Epithelial cell of proximal tubule (primary cell): Measurements from ENCODE around the gene HNRNPAB. TPM values are rescaled to one million over a fixed set of nuclear protein-coding genes. Genes with fewer than 3 reads are reported as not detected.
"Not testable (repeated sequence)": the region's sequence is repeated elsewhere in the genome, so short reads cannot be mapped to it uniquely, and the experiment has no call there.

Experiments used
- DNase-seq: peaks from one replicate; pipeline ENCODE4 v3.0.0-alpha.2; 2011; ENCODE audit warnings: low read depth
- H3K4me3 ChIP-seq: 2 replicates; pipeline ENCODE4 v1.5.1; 2011; ENCODE audit warnings: low read depth, mild to moderate bottlenecking, low read length
- total RNA-seq: library from RNA; depleted of rRNA; stranded (reverse); fragments of >200 nt; gene quantifications from 2 replicates; pipeline ENCODE4 v1.2.3, GENCODE V29; 2015
- TF ChIP-seq, protein P1 (sequence below): conservative IDR thresholded peaks from 2 replicates; pipeline ENCODE4 v1.5.1; 2012; ENCODE audit warnings: low read depth, mild to moderate bottlenecking, low read length

HNRNPAB gene
- total RNA-seq, 1 donor from 2014 or later, result 189 TPM

DNA sequence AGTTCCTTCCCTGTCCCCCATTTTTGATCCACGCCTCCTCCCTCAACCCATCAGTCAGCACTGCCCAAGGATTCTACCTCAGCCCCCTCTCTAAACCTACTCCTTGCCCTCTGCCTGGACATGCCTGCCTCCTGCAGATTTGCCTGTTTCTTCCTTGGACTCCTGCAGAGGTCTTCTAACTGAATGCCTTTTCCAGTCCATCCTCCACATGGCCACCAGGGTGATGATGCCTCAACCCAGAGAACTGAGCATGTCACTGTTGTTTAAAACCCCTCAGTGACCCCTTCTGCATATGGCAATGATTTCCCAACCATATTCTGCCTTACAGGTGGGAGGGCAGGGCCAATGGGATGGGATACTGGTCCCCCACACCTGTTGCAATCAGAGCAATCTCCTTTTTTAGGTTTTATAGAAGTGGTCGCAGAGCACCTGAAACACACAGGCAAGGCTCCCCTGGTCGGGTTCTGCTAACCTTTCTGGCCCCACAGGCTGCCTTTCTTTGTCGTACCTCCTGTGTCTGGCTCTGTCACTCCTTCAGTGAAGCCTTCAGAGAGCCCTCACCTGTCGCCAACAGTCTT, 19.0 kb downstream of the HNRNPAB start:
- no peak overlapping the region for H3K4me3 ChIP-seq
- TF ChIP-seq, protein P1, sequence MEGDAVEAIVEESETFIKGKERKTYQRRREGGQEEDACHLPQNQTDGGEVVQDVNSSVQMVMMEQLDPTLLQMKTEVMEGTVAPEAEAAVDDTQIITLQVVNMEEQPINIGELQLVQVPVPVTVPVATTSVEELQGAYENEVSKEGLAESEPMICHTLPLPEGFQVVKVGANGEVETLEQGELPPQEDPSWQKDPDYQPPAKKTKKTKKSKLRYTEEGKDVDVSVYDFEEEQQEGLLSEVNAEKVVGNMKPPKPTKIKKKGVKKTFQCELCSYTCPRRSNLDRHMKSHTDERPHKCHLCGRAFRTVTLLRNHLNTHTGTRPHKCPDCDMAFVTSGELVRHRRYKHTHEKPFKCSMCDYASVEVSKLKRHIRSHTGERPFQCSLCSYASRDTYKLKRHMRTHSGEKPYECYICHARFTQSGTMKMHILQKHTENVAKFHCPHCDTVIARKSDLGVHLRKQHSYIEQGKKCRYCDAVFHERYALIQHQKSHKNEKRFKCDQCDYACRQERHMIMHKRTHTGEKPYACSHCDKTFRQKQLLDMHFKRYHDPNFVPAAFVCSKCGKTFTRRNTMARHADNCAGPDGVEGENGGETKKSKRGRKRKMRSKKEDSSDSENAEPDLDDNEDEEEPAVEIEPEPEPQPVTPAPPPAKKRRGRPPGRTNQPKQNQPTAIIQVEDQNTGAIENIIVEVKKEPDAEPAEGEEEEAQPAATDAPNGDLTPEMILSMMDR, result no peak
- DNase-seq, result no peak

DNA sequence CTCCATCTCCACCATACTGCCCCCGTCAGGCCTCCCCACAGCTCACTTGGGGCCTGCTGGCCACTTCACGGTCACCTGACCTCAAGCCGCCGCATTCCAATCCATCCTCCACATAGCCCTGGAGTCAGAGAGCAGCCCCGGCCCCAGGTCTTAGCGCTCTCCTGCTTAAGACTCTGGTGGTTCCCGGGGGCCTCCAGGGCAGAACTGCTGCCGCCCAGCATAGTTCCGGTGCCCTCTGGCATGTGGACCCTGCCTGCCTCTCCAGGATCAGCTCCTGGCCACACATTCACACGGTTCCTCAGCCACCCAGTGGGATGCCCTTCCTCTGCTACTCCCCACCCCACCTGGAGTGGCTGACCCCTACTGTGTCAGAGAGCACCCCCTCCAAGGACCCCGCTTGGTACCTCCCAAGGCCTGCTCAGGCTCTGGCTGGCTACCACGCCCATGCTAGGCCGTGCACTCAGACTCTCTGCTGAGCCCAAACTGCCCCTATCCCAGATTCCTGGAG, 19.5 kb downstream of the HNRNPAB start:
- H3K4me3 ChIP-seq, result no peak overlapping the region
- DNase-seq, result no peak
- TF ChIP-seq, protein P1, result no peak

DNA sequence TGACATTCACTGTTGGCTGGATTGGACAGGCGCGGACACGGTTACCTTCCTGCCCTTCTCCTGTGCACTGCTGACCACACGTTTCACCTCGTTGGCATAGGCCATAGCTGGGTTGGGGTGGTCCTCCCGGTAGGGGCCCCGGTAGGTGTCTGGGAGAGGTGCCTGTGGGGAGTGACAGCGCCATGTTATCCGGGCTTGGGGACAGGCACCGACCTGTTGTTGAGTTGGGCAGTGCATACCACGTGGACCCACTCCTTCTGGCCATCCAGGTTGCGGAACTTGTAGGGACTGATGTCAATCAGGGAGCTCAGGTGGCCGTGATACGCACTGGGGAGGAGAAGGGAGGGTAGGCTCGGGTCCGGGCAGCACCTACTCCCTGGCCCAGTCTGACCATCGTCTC, 20.1 kb downstream of the HNRNPAB start:
- no peak overlapping the region for H3K4me3 ChIP-seq
- TF ChIP-seq, protein P1, result no peak
- DNase-seq, result no peak

DNA sequence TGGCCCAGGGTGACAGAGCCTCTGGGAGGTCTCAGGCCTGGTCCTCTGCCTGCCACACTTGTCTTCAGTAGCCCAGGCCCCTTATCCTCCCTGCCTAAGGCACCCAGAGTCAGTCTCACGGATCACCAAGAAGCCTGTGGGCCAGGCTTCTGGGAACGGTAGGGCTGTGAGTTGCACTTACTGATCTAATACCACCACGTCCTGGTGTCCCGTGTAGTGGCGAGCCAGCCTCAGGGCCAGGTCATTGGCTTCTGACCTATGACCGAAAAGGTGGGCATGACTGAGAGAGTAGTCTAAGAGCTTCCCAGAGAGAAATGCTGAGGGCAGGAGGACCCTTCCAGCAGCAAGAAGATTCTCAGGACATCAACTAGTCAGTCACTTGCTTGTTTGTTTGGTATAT, 20.8 kb downstream of the HNRNPAB start:
- no peak for DNase-seq
- TF ChIP-seq, protein P1, result no peak
- no peak overlapping the region for H3K4me3 ChIP-seq

DNA sequence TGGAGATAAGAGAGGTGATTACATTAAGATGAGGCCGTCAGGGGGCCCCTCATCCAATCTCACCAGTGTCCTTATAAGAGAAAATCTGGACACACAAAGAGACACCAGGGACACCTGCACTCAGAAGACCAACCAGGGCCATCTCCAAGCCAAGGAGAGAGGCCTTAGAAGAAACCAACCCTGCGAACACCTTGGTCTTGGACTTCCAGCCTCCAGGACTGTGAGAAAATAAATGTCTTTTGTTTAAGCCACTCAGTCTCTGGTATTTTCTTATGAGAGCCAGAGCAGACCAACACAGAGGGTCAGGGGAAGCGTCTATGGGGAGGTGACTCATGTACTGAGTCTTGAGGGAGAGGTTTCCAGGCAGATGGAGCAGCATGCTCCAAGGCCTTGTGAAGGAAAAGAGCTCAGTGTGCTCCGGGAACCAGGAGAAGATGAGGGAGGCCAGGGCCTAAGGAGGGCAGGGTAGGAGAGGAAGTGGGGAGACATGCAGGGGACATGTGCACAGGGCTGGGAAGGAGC, 22.9 kb downstream of the HNRNPAB start:
- no peak for DNase-seq
- no peak overlapping the region for H3K4me3 ChIP-seq
- TF ChIP-seq, protein P1, result no peak

DNA sequence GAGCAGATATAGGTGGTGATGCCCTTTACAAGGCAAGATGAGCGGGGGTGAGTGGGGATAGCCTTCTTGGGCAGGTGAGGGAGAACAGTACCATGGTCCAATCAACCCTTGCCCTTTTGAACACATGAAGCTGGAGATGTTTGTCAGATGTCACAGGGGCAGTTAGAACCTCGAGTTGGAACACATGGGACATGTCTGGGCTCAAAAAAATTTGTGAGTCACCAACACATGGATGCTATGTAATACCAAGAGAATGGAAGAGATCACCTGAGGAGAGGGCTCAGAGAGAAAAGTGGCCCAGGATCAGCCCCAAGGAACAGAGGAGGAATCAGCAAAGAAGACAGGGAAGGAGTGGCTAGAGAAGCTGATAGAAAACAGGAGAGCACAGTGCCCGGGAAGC, 23.6 kb downstream of the HNRNPAB start:
- H3K4me3 ChIP-seq, result no peak overlapping the region
- DNase-seq, result no peak
- TF ChIP-seq, protein P1, result no peak

DNA sequence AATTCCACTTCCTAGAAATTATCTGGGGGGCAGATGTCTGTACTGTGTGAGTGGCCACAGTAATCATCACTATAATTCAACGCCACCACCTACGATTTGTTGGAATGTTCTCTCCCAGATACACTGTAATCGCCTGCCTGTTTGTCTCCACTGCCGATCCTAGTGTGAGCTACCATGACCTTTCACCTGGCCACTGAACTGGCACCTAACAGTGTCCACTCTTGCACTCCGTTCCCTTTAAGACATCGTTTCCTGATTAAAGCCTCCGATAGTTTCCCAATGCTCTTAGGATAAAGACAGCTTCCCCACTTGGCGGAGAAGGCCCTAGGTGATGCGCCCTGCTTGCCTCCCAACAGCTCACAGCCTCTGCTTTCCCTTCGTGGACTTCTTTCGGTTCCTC, 24.3 kb downstream of the HNRNPAB start:
- TF ChIP-seq, protein P1, result no peak
- no peak for DNase-seq
- H3K4me3 ChIP-seq, result no peak overlapping the region

DNA sequence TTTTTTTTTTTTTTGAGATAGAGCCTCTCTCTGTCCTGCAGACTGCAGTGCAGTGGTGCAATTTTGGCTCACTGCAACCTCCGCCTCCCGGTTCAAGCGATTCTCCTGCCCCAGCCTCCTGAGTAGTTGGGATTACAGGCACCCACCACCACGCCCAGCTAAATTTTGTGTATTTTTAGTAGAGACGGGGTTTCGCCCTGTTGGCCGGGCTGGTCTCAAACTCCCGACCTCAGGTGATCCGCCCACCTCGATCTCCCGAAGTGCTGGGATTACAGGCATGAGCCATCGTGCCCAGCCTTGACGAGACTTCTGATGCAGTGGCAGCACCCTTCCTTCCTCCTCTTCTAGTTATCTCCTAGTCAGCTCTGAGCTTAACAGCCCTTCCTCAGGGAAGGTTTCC, 24.8 kb downstream of the HNRNPAB start:
- not testable (repeated sequence) for H3K4me3 ChIP-seq, DNase-seq
